Activated CD4-positive, alpha-beta T cell treated with anti-CD3 and anti-CD28 coated beads for 36 hours (primary cell): ENCODE data around the gene DCDC1. TPM values are rescaled to one million over a fixed set of nuclear protein-coding genes. Genes with fewer than 3 reads are reported as not detected.

Experiments
- ATAC-seq: fragments of 200-7000 bp; cut with Tn5 transposase; one replicate; pipeline ENCODE4 v1.10.0; 2021; ENCODE audit warnings: mild to moderate bottlenecking, moderate library complexity
- CTCF ChIA-PET: fragments of 350-600 bp; sonication (Branson Sonifier 250); formaldehyde crosslinking; loops from one replicate; lab custom pipeline; 2021; ENCODE audit warnings: antibody characterized with exemption; lab: Charles Lee
- POLR2A ChIA-PET: fragments of 350-600 bp; sonication (Branson Sonifier 250); formaldehyde crosslinking; loops from one replicate; lab custom pipeline; 2021; ENCODE audit warnings: antibody characterized with exemption, inconsistent platforms; lab: Charles Lee
- DNase-seq: peaks from one replicate; pipeline ENCODE4 v3.0.0-alpha.2; 2020
- H3K27ac Mint-ChIP-seq: one replicate; pipeline ENCODE4 v1.8.0; 2021; ENCODE audit warnings: mixed read lengths
- H3K27me3 Mint-ChIP-seq: one replicate; pipeline ENCODE4 v1.8.0; 2021; ENCODE audit warnings: mixed read lengths
- H3K36me3 Mint-ChIP-seq: one replicate; pipeline ENCODE4 v1.8.0; 2021; ENCODE audit warnings: low read depth, mixed read lengths
- H3K4me1 Mint-ChIP-seq: one replicate; pipeline ENCODE4 v1.8.0; 2021; ENCODE audit warnings: mixed read lengths
- H3K4me3 Mint-ChIP-seq: one replicate; pipeline ENCODE4 v1.8.0; 2021; ENCODE audit warnings: mild to moderate bottlenecking, moderate library complexity, mixed read lengths
- H3K9me3 Mint-ChIP-seq: one replicate; pipeline ENCODE4 v1.8.0; 2021; ENCODE audit warnings: low read depth, mixed read lengths
- intact Hi-C, 2 experiments: fragments of 100-400 bp; cut with DNase I in 1 of 2; cut with micrococcal nuclease in 1 of 2; formaldehyde crosslinking; loops; one replicate each; pipeline versions ENCODE4 v1.14.2 to v1.15.1; 2022 to 2024; cut with DNase I, micrococcal nuclease
- total RNA-seq, 2 experiments: library from RNA; stranded (reverse); gene quantifications; one replicate each; pipeline ENCODE4 v1.2.3, GENCODE V29; 2021

The DCDC1 gene
- total RNA-seq, 2 experiments from 2014 or later: 0.23 to 0.32 TPM

DNA sequence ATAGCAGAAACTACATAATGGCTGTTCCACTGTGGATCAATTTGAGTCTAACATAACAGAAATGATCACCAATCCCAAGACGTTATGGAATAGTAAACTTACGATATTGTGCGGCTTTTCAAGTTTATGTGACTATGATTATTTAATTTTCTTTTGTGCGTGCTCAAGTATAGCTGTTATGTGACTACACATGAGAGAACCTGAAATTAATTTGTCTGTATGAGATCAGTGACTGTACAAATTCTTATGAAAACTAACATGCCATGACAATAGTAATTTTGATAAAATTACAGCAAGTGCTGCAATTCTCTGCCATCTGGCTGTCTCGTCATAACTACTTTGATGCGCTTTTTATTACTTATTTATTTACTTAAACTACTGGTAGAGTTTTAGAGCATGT is 343.2 kb downstream of the DCDC1 start:
- no peaks in the 10 kb centered on the region for H3K27me3 Mint-ChIP-seq
- DNase-seq (no peak), ATAC-seq (no peak)
- ChIA-PET CTCF (interaction anchor here (0.7 kb wide), 1 partner anchor 23 kb away, joined by 3 read pairs; no protein-coding TSS in a partner anchor), POLR2A (no interaction called here)
- no peak overlapping the region for H3K4me3 Mint-ChIP-seq
- H3K27ac Mint-ChIP-seq: no peak overlapping the region
- intact Hi-C loops: no loop called here
- H3K36me3 Mint-ChIP-seq: no peaks in the 10 kb centered on the region
- no peaks in the 10 kb centered on the region for H3K9me3 Mint-ChIP-seq
- H3K4me1 Mint-ChIP-seq: no peaks in the 10 kb centered on the region

DNA sequence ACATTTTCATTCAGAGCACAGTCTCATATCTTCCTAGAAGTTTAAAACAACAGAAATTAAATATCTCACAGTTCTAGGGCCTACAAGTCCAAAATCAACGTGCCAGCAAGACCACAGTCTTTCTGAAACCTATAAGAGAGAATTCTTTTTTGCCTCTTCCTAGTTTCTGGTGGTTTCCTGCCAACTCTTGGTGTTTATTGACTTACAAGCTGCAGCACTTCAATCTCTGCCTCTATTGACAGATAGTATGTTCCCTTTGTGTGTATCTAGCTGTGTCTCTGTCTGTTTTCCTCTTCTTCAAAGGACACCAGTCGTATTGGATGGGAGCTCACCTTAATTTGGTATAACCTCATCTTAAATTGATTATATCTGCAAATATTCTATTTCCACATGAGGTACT is 347.5 kb downstream of the DCDC1 start:
- POLR2A ChIA-PET: no interaction called here
- no peaks in the 10 kb centered on the region for H3K4me1 Mint-ChIP-seq
- CTCF ChIA-PET: no interaction called here
- ATAC-seq (no peak), DNase-seq (no peak)
- no peaks in the 10 kb centered on the region for H3K27me3 Mint-ChIP-seq
- no peak overlapping the region for H3K27ac Mint-ChIP-seq
- H3K9me3 Mint-ChIP-seq: no peaks in the 10 kb centered on the region
- no peak overlapping the region for H3K4me3 Mint-ChIP-seq
- no peaks in the 10 kb centered on the region for H3K36me3 Mint-ChIP-seq
- intact Hi-C loops: no loop called here

DNA sequence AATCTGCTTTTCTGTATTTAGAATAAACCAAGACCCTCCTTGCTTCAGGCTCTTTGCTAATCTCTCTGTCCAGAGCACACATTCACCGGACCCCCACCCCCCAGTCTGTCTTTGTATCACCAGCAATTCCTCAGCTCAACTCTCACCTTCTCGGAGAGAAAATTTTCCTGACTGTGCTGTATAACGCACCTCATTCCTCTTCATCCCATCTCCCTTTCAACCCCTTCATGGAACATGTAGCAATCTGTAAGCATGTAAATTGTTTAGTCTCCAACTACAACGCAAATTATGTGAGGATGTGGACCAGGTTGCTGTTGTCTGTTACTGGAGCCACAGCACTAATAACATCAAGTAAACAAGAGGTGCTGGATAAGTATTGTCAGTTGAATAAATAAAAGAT is 349.8 kb downstream of the DCDC1 start:
- no peaks in the 10 kb centered on the region for H3K36me3 Mint-ChIP-seq
- no peaks in the 10 kb centered on the region for H3K27me3 Mint-ChIP-seq
- H3K4me1 Mint-ChIP-seq: no peaks in the 10 kb centered on the region
- no peak for ATAC-seq
- no peak overlapping the region for H3K27ac Mint-ChIP-seq
- H3K9me3 Mint-ChIP-seq: no peaks in the 10 kb centered on the region
- no peak overlapping the region for H3K4me3 Mint-ChIP-seq
- intact Hi-C loops: no loop called here
- ChIA-PET POLR2A (no interaction called here), CTCF (no interaction called here)
- no peak for DNase-seq

DNA sequence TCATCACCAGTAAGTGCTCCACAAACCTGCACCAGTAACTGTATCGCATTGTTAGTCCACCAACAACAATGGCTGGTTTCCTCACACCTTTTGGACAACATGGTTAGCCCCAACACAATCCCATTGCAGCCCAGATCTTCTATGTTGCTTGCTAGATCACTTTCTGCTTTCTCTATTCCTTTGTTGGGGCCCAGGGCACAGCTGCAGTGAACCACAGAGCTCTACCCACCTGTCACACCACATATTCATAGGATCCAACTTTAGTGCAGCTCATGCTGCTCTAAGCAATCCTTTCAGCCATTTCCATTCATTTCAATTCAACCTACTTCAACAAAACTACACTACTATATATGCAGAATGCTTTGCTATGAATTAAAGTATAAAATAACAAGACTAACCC is 364.3 kb downstream of the DCDC1 start:
- Mint-ChIP-seq H3K9me3 (no peaks in the 10 kb centered on the region), H3K27me3 (no peaks in the 10 kb centered on the region), H3K4me1 (no peaks in the 10 kb centered on the region), H3K27ac (no peak overlapping the region), H3K4me3 (no peak overlapping the region), H3K36me3 (no peaks in the 10 kb centered on the region)
- ATAC-seq: no peak
- intact Hi-C loops: no loop called here
- POLR2A ChIA-PET: no interaction called here
- DNase-seq: no peak
- CTCF ChIA-PET: no interaction called here

DNA sequence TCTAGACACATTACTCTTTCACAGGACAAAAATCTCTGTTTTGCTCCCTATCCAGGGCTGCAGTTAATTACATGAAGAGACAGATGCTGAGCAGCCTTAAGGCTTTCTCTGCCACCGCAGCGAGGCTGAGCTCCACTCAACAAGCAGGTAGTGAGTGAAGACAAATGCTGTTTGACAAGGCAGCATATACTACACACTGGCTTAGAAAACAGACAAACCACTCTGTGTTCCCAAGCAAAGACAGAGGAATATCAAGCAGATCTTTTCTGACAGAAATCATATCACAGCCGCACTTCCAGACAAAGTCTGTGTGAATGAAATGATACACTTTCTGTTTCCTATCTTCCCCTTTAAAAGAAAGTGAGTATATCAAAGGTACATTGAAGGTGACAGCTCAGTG is 368.1 kb downstream of the DCDC1 start:
- Mint-ChIP-seq H3K27me3 (no peaks in the 10 kb centered on the region), H3K36me3 (no peaks in the 10 kb centered on the region), H3K4me1 (no peaks in the 10 kb centered on the region), H3K4me3 (no peak overlapping the region), H3K27ac (no peak overlapping the region), H3K9me3 (no peaks in the 10 kb centered on the region)
- ATAC-seq (no peak), DNase-seq (no peak)
- intact Hi-C loops: no loop called here
- ChIA-PET CTCF (no interaction called here), POLR2A (no interaction called here)

DNA sequence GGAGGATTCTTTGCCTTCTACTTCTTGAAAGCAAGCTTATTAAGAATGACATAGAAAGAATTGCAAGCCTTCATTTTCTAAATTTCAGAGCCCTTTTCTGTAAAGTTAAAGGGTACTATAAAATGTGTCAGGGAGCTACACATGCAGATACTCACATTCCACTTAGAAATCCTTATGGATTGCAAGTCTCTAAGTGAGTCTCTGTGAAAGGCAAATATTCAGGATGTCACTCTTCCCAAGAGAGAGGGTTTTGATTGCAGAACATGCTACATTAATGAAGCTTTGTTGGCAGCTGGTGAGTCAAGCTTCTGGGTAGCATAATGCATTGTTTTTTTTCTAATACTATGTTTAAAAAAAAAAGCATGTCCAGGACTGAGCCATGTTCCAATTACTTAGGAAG is 369.2 kb downstream of the DCDC1 start:
- H3K9me3 Mint-ChIP-seq: no peaks in the 10 kb centered on the region
- no peaks in the 10 kb centered on the region for H3K4me1 Mint-ChIP-seq

DNA sequence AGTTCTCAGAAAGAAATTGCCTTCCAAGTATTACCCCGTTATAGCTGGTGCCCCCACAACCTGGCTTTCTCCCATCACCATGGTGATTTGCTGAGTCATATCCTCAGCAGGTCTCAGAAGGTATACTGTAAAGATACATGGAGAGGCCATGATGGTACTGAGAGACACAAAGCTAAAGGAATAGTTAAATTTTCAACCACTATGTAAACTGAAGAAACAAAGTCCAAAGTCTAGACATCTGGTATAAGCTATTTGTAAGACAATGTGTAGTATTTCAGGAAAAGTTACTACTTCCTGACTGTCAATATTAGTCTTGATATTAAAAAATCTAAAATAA is 377.1 kb downstream of the DCDC1 start:
- CTCF ChIA-PET: no interaction called here
- H3K4me3 Mint-ChIP-seq: no peak overlapping the region
- DNase-seq (no peak), ATAC-seq (no peak)
- no peak overlapping the region for H3K27ac Mint-ChIP-seq
- H3K4me1 Mint-ChIP-seq: no peaks in the 10 kb centered on the region
- H3K9me3 Mint-ChIP-seq: no peaks in the 10 kb centered on the region
- H3K27me3 Mint-ChIP-seq: no peaks in the 10 kb centered on the region
- intact Hi-C loops: no loop called here
- POLR2A ChIA-PET: no interaction called here
- no peaks in the 10 kb centered on the region for H3K36me3 Mint-ChIP-seq

More for the DNA sequence above, 369.2 kb downstream of the DCDC1 start:
- H3K4me3 Mint-ChIP-seq: no peak overlapping the region
- POLR2A ChIA-PET: no interaction called here
- intact Hi-C loops: no loop called here
- CTCF ChIA-PET: no interaction called here
- H3K27me3 Mint-ChIP-seq: no peaks in the 10 kb centered on the region
- H3K36me3 Mint-ChIP-seq: no peaks in the 10 kb centered on the region
- no peak overlapping the region for H3K27ac Mint-ChIP-seq
- no peak for ATAC-seq
- no peak for DNase-seq

DNA sequence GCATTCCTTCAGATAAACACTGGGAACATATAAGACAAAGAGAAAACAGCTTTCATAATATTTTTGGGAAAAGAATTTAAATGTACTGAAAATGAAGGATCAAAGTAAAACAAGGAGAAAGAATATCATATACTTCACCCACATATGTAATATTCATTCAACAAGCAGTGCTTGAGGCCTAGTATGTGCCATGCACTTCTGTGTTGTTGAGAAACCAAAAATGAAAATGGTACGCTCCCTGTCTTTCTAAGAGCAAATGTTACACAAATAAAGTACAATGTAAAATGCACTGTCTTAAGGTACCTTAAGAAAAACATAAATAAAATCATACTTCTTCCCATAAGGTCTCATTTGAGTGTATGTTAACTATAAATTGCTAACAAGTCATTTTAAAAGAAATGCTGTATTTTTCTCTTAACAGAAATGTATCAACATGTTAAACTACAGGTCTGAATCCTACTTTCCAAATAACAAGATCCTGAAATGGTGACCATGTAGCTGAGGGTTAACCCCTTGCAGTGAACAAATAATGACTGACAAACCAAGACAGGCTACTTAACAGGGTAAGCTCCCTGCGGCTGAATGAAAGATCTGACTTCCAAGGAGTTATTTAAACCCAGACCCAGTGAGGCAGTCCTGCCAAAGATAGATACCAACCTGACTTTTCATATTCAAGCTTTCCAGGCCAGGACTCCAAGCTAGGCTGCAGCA is 377.6 kb downstream of the DCDC1 start:
- H3K36me3 Mint-ChIP-seq: no peaks in the 10 kb centered on the region
- H3K4me1 Mint-ChIP-seq: no peaks in the 10 kb centered on the region
- intact Hi-C loops: no loop called here
- POLR2A ChIA-PET: no interaction called here
- H3K9me3 Mint-ChIP-seq: no peaks in the 10 kb centered on the region
- CTCF ChIA-PET: interaction anchor here (0.7 kb wide), 1 partner anchor 514 kb away, joined by 3 read pairs; no protein-coding TSS in a partner anchor
- DNase-seq: no peak
- ATAC-seq: no peak
- no peaks in the 10 kb centered on the region for H3K27me3 Mint-ChIP-seq
- H3K4me3 Mint-ChIP-seq: no peak overlapping the region
- no peak overlapping the region for H3K27ac Mint-ChIP-seq

DNA sequence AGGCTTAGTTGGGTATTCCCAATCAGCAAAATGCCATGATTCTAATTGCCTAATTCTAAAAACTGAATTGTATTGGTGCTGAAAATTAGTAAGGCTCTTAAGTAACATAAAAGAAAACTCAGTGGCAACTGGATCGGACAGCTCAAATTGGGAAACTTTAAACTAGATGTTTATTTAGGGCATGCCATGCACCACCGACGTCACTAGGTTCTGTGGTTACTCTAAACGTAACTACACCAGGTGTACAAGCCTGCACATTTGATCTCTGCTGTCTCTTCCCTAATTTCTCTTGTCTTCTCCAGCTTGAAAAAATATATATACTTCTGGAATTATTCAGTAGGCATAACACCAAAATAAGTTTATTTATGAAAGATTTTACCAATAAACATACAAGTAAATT is 378.2 kb downstream of the DCDC1 start:
- ATAC-seq (no peak), DNase-seq (no peak)
- ChIA-PET POLR2A (no interaction called here), CTCF (interaction anchor here (0.6 to 0.7 kb wide), 2 partner anchors 49 to 514 kb away, joined by 3 read pairs; no protein-coding TSS in a partner anchor)
- H3K9me3 Mint-ChIP-seq: no peaks in the 10 kb centered on the region
- no peaks in the 10 kb centered on the region for H3K4me1 Mint-ChIP-seq
- intact Hi-C loops: no loop called here
- H3K36me3 Mint-ChIP-seq: no peaks in the 10 kb centered on the region
- H3K27ac Mint-ChIP-seq: no peak overlapping the region
- H3K27me3 Mint-ChIP-seq: no peaks in the 10 kb centered on the region
- H3K4me3 Mint-ChIP-seq: no peak overlapping the region

DNA sequence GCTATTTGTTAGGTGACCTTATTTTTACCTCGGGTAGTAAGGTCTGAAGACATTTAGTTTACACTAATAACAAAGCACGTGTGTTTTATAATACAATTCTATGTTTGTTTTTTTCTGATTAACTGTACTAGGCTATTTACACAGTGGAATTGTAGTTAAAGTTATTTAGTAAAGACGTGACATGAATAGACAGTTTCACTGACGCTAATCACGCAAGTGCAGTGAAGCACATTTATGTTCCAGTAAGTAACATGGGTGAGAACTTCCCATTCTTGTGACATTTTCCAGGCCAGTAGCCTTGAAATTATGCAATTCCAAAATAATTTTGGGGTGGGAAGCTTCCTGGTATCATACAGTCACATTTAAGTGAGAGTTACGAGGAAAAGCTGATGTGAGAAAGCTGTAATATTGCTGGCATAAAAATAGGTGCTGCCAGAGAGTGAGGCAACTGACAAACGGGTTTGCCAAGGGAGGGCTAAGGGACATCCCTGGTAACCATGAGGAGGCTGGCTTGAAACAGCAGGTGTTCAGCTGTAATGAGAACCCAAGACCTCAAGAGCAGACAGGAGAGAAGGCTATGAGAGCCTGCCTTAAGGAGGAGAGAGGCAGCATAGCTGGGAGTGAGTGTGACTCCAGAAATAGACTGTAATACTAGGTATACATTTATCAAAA is 378.8 kb downstream of the DCDC1 start:
- Mint-ChIP-seq H3K36me3 (no peaks in the 10 kb centered on the region), H3K4me3 (no peak overlapping the region), H3K4me1 (no peaks in the 10 kb centered on the region), H3K9me3 (peaks cover 3% of the 10 kb centered on the region), H3K27ac (no peak overlapping the region), H3K27me3 (no peaks in the 10 kb centered on the region)
- intact Hi-C loops: no loop called here
- DNase-seq (no peak), ATAC-seq (no peak)
- ChIA-PET CTCF (interaction anchor here (0.6 kb wide), 1 partner anchor 50 kb away, joined by 3 read pairs; no protein-coding TSS in a partner anchor), POLR2A (no interaction called here)

DNA sequence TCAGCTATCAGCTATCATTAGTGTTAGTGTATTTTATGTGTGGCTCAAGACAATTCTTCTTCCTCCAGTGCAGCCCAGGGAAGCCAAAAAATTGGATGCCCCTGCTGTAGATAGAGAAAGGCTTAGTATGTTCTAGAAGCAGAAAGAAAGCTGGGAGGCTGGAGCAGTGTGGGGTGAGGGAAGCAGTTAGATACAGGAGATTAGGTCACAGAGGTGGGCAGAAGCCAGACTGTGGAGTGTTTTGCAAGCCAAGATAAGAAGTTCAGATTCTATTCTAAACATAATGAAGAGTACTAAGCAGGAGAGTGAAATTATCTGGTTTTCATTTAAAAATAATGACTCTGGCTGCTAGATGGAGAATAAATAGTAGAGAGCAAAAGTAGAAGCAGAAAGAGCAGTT is 381.7 kb downstream of the DCDC1 start:
- POLR2A ChIA-PET: no interaction called here
- H3K36me3 Mint-ChIP-seq: no peaks in the 10 kb centered on the region
- ATAC-seq: no peak
- no peak overlapping the region for H3K4me3 Mint-ChIP-seq
- H3K4me1 Mint-ChIP-seq: no peaks in the 10 kb centered on the region
- H3K27ac Mint-ChIP-seq: no peak overlapping the region
- intact Hi-C loops: no loop called here
- H3K9me3 Mint-ChIP-seq: peaks cover 3% of the 10 kb centered on the region
- CTCF ChIA-PET: no interaction called here
- no peaks in the 10 kb centered on the region for H3K27me3 Mint-ChIP-seq
- DNase-seq: no peak

DNA sequence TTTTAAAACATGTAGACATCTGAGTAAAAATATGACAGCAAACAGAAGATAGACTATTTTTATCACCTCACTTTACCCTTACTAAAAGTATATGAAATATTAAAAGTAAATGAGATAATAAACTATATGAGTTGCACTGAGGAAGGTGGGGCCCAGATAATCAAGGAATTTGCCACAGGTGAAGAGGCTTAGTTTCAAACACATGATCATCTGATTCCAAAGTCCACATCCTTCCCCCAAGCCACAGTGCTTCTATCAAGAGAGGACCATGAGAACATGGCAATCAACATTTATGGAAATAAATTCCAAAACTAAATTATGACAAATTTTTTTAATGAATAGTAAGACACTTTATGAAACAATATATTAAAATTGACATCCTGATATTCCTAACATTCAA is 384.0 kb downstream of the DCDC1 start:
- intact Hi-C loops: no loop called here
- H3K4me1 Mint-ChIP-seq: no peaks in the 10 kb centered on the region
- H3K36me3 Mint-ChIP-seq: no peaks in the 10 kb centered on the region
- H3K9me3 Mint-ChIP-seq: peaks cover 3% of the 10 kb centered on the region
- no peak overlapping the region for H3K27ac Mint-ChIP-seq
- DNase-seq: no peak
- no peak for ATAC-seq
- POLR2A ChIA-PET: no interaction called here
- no peak overlapping the region for H3K4me3 Mint-ChIP-seq
- no peaks in the 10 kb centered on the region for H3K27me3 Mint-ChIP-seq
- CTCF ChIA-PET: no interaction called here
